Measurements from ENCODE around the gene GRK3. TPM values are rescaled to one million over a fixed set of nuclear protein-coding genes. Genes with fewer than 3 reads are reported as not detected.

Gene GRK3
- total and polyA plus RNA-seq, 10 of the 15 experiments (the other 5 are each of a cell fraction or from before 2014, with no cell fraction given): 3.1 to 35.1 (median 14.7) TPM

DNA sequence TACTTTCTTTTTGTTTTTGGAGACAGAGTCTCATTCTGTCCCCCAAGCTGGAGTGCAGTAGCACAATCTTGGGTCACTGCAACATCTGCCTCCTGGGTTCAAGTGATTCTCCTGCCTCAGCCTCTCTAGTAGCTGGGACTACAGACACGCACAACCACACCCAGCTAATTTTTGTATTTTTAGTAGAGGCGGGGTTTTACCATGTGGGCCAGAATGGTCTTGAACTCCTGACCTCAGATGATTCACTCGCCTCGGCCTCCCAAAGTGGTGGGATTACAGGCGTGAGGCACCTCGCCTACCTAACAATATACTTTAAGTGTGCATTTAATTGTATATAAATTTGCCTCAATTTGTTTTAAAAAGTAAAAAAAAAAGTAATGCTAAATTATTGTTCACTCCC, 38.4 kb downstream of the GRK3 start:
- no peak for ATAC-seq
- WGBS (ENCODE audit: insufficient coverage, insufficient replicate concordance, low lambda C conversion rate, missing lambda C conversion rate): 99% methylated on average over 6 of the region's 6 CpGs
- FAIRE-seq: no peak
- Histone ChIP-seq H3K4me1 (ENCODE audit: control insufficient read depth, insufficient read depth, low read length) (no peaks in the 10 kb centered on the region), H3K4me2 (ENCODE audit: control insufficient read depth, insufficient read depth) (no peak overlapping the region), H3K36me3 (ENCODE audit: control insufficient read depth in 2 of 2, insufficient read depth in 2 of 2, low read length in 1 of 2) (no peaks in the 10 kb centered on the region), H3K27me3 (replicated peaks in 1 of 2; ENCODE audit: control insufficient read depth in 2 of 2, insufficient read depth in 2 of 2, low read length in 1 of 2) (no peaks in the 10 kb centered on the region), H3K27ac (ENCODE audit: control insufficient read depth, insufficient read depth) (no peak overlapping the region), H3K4me3 (no peak overlapping the region), H2AFZ (ENCODE audit: control insufficient read depth, low read depth, low read length) (no peak overlapping the region), H3K9me3 (replicated peaks; ENCODE audit: control insufficient read depth, insufficient read depth, low read length) (no peaks in the 10 kb centered on the region; the same call in 1 of the 3 replicates), H4K20me1 (ENCODE audit: control insufficient read depth, insufficient read depth) (no peaks in the 10 kb centered on the region), H3K9ac (ENCODE audit: control insufficient read depth, insufficient read depth, low read length) (no peak overlapping the region), H3K79me2 (ENCODE audit: control insufficient read depth, insufficient read depth, low read length) (peaks cover 3% of the 10 kb centered on the region)
- TF ChIP-seq MXI1 (IDR thresholded peaks at IDR 0.05; ENCODE audit: low read depth, low read length) (no peak), SMAD1 (IDR thresholded peaks at IDR 0.05; ENCODE audit: low read depth, partially characterized antibody) (no peak), WRNIP1 (IDR thresholded peaks at IDR 0.05; ENCODE audit: borderline replicate concordance, low read depth, low read length) (no peak), ETV6 (conservative IDR thresholded peaks at IDR 0.05 in 1 of 2, IDR thresholded peaks at IDR 0.05 in 1 of 2; ENCODE audit: borderline replicate concordance in 1 of 2, low read depth in 1 of 2) (no peak), CHD1 (IDR thresholded peaks at IDR 0.05; ENCODE audit: low read depth, low read length) (no peak), JUNB (IDR thresholded peaks at IDR 0.05) (no peak), YBX1 (IDR thresholded peaks at IDR 0.05) (no peak), NFXL1 (IDR thresholded peaks at IDR 0.05; ENCODE audit: borderline replicate concordance) (no peak), MEF2A (IDR thresholded peaks at IDR 0.05; ENCODE audit: insufficient read depth, low read depth, low read length) (no peak), DPF2 (IDR thresholded peaks at IDR 0.05) (no peak), CBX3 (IDR thresholded peaks at IDR 0.05; ENCODE audit: borderline replicate concordance, low read depth) (no peak), EGR1 (IDR thresholded peaks at IDR 0.05; ENCODE audit: borderline replicate concordance in 1 of 2, low read depth in 2 of 2, low read length in 2 of 2) (no peak), TARDBP (IDR thresholded peaks at IDR 0.05; ENCODE audit: borderline replicate concordance) (no peak)
- TF ChIP-seq, protein P1, sequence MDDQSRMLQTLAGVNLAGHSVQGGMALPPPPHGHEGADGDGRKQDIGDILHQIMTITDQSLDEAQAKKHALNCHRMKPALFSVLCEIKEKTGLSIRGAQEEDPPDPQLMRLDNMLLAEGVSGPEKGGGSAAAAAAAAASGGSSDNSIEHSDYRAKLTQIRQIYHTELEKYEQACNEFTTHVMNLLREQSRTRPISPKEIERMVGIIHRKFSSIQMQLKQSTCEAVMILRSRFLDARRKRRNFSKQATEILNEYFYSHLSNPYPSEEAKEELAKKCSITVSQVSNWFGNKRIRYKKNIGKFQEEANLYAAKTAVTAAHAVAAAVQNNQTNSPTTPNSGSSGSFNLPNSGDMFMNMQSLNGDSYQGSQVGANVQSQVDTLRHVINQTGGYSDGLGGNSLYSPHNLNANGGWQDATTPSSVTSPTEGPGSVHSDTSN (IDR thresholded peaks at IDR 0.05; ENCODE audit: insufficient replicate concordance, low read depth, low read length): no peak
- TF ChIP-seq, protein P2, sequence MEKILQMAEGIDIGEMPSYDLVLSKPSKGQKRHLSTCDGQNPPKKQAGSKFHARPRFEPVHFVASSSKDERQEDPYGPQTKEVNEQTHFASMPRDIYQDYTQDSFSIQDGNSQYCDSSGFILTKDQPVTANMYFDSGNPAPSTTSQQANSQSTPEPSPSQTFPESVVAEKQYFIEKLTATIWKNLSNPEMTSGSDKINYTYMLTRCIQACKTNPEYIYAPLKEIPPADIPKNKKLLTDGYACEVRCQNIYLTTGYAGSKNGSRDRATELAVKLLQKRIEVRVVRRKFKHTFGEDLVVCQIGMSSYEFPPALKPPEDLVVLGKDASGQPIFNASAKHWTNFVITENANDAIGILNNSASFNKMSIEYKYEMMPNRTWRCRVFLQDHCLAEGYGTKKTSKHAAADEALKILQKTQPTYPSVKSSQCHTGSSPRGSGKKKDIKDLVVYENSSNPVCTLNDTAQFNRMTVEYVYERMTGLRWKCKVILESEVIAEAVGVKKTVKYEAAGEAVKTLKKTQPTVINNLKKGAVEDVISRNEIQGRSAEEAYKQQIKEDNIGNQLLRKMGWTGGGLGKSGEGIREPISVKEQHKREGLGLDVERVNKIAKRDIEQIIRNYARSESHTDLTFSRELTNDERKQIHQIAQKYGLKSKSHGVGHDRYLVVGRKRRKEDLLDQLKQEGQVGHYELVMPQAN (conservative IDR thresholded peaks at IDR 0.05): no peak
- TF ChIP-seq, protein P3, sequence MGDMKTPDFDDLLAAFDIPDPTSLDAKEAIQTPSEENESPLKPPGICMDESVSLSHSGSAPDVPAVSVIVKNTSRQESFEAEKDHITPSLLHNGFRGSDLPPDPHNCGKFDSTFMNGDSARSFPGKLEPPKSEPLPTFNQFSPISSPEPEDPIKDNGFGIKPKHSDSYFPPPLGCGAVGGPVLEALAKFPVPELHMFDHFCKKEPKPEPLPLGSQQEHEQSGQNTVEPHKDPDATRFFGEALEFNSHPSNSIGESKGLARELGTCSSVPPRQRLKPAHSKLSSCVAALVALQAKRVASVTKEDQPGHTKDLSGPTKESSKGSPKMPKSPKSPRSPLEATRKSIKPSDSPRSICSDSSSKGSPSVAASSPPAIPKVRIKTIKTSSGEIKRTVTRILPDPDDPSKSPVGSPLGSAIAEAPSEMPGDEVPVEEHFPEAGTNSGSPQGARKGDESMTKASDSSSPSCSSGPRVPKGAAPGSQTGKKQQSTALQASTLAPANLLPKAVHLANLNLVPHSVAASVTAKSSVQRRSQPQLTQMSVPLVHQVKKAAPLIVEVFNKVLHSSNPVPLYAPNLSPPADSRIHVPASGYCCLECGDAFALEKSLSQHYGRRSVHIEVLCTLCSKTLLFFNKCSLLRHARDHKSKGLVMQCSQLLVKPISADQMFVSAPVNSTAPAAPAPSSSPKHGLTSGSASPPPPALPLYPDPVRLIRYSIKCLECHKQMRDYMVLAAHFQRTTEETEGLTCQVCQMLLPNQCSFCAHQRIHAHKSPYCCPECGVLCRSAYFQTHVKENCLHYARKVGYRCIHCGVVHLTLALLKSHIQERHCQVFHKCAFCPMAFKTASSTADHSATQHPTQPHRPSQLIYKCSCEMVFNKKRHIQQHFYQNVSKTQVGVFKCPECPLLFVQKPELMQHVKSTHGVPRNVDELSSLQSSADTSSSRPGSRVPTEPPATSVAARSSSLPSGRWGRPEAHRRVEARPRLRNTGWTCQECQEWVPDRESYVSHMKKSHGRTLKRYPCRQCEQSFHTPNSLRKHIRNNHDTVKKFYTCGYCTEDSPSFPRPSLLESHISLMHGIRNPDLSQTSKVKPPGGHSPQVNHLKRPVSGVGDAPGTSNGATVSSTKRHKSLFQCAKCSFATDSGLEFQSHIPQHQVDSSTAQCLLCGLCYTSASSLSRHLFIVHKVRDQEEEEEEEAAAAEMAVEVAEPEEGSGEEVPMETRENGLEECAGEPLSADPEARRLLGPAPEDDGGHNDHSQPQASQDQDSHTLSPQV (IDR thresholded peaks at IDR 0.05): no peak
- TF ChIP-seq, protein P4, sequence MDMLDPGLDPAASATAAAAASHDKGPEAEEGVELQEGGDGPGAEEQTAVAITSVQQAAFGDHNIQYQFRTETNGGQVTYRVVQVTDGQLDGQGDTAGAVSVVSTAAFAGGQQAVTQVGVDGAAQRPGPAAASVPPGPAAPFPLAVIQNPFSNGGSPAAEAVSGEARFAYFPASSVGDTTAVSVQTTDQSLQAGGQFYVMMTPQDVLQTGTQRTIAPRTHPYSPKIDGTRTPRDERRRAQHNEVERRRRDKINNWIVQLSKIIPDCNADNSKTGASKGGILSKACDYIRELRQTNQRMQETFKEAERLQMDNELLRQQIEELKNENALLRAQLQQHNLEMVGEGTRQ (IDR thresholded peaks at IDR 0.05; ENCODE audit: borderline replicate concordance, low read depth, low read length): no peak
- no peak for DNase-seq (ENCODE audit: low read depth, low spot score)
- ChIA-PET SMC1A (ENCODE audit: uncharacterized antibody, unreplicated experiment) (interaction anchor here (1.2 to 1.8 kb wide), 3 partner anchors 16 to 51 kb away, joined by 3 to 5 read pairs (median 4); no protein-coding TSS in a partner anchor), RAD21 (ENCODE audit: unreplicated experiment) (interaction anchor here (1.3 to 2.3 kb wide), 4 partner anchors 17 to 35 kb away, joined by 3 to 6 read pairs (median 4); no protein-coding TSS in a partner anchor), CTCF (interaction anchor here (1.0 kb wide), 1 partner anchor 140 kb away, joined by 3 read pairs; no protein-coding TSS in a partner anchor), POLR2A (no interaction called here)
- in situ Hi-C loops (cut with MboI): no loop called here
- intact Hi-C loops (cut with micrococcal nuclease; ENCODE audit: unreplicated experiment): no loop called here
- BruUV-seq (replicated peaks): no TSS peak

Measured in GM12878 (cell line).